ENCODE results near the gene VPS52.
"Not testable (repeated sequence)": the region's sequence is repeated elsewhere in the genome, so short reads cannot be mapped to it uniquely, and the experiment has no call there.

Gene VPS52

DNA sequence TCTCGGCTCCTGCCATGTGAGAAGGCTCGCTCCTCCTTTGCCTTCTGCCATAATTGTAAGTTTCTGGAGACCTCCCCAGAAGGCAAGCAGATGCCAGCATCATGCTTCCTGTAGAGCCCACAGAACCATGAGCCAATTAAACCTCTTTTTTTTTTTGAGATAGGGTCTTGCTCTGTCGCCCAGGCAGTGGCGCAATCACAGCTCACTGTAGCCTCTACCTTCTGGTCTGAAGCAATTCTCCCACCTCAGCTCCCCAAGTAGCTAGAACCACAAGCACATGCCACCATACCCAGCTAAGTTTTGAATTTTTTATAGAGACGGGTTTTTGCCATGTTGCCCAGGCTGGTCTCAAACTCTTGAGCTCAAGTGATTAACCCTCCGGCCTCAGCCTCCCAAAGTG, 34.8 kb downstream of the VPS52 start:
- H3K14ac ChIP-seq (ENCODE audit: low read length) = no peak overlapping the region
- H3K4me1 ChIP-seq (ENCODE audit: control insufficient read depth in 1 of 2, insufficient read depth in 2 of 2, low read length in 2 of 2) = peaks cover 4 to 5% of the 10 kb centered on the region in 2 experiments
- H3K4me2 ChIP-seq (ENCODE audit: low read length) = no peak overlapping the region
- no peak overlapping the region for H3K27ac ChIP-seq (ENCODE audit: low read depth, low read length)
- H3K79me1 ChIP-seq (ENCODE audit: low read length) = no peaks in the 10 kb centered on the region
- no peak overlapping the region for H2BK5ac ChIP-seq (ENCODE audit: low read depth, low read length, poor library complexity)
- no peak overlapping the region for H2BK12ac ChIP-seq (ENCODE audit: low read length)
- no peak overlapping the region for H2AFZ ChIP-seq (ENCODE audit: insufficient read depth, low read length, poor library complexity)
- H4K8ac ChIP-seq (ENCODE audit: low read depth, low read length) = no peak overlapping the region
- H3K9ac ChIP-seq (ENCODE audit: low read length) = no peak overlapping the region
- no peak for DNase-seq
- H3K23ac ChIP-seq (ENCODE audit: low read length) = no peak overlapping the region
- no CpG with 5 or more reads among the region's 6 CpGs for WGBS (ENCODE audit: extremely low coverage, insufficient coverage, insufficient read length)
- H3K18ac ChIP-seq (ENCODE audit: low read length) = no peak overlapping the region
- no peaks in the 10 kb centered on the region for H3K79me2 ChIP-seq (ENCODE audit: control insufficient read depth, insufficient read depth, low read length, poor library complexity)
- H2BK120ac ChIP-seq (ENCODE audit: insufficient read depth, low read length, poor library complexity) = no peak overlapping the region
- no peaks in the 10 kb centered on the region for H3K27me3 ChIP-seq (ENCODE audit: insufficient read depth, low read length)
- H3K9me3 ChIP-seq (ENCODE audit: insufficient read depth, low read depth, low read length) = no peaks in the 10 kb centered on the region
- H2AK5ac ChIP-seq (ENCODE audit: low read length) = no peak overlapping the region
- H3K36me3 ChIP-seq (ENCODE audit: control insufficient read depth in 1 of 2, insufficient read depth in 2 of 2, low read length in 2 of 2) = no peaks in the 10 kb centered on the region
- no peak overlapping the region for H4K91ac ChIP-seq (ENCODE audit: low read depth, low read length)
- H4K12ac ChIP-seq (ENCODE audit: low read depth, low read length) = no peak overlapping the region
- H3K4me3 ChIP-seq (ENCODE audit: low read depth, low read length) = no peak overlapping the region
- no peak overlapping the region for H3K4ac ChIP-seq (ENCODE audit: low read depth, low read length)

DNA sequence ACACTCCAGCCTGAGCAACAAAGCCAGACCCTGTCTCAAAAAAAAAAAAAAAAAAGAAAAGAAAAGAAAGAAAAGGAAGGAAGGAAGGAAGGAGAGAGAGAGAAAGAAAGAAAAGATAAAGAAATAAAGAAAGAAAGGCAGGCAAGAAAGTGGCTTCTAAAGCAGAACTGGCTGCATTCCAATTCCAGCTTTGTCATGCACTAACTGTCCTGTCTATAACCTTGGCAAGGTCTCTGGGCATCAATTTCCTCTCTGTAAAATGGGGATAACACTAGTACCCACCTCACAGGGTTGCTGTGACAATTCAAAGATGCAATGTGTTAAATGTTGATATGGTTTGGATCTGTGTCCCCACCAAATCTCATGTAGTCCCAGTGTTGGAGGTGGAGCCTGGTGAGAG, 35.3 kb downstream of the VPS52 start:
- Histone ChIP-seq H3K79me1 (ENCODE audit: low read length) (no peaks in the 10 kb centered on the region), H3K4ac (ENCODE audit: low read depth, low read length) (no peak overlapping the region), H2AFZ (ENCODE audit: insufficient read depth, low read length, poor library complexity) (no peak overlapping the region), H2AK5ac (ENCODE audit: low read length) (no peak overlapping the region), H4K91ac (ENCODE audit: low read depth, low read length) (no peak overlapping the region), H3K4me2 (ENCODE audit: low read length) (no peak overlapping the region), H4K12ac (ENCODE audit: low read depth, low read length) (no peak overlapping the region), H3K18ac (ENCODE audit: low read length) (no peak overlapping the region), H2BK5ac (ENCODE audit: low read depth, low read length, poor library complexity) (no peak overlapping the region), H3K23ac (ENCODE audit: low read length) (no peak overlapping the region), H3K79me2 (ENCODE audit: control insufficient read depth, insufficient read depth, low read length, poor library complexity) (no peaks in the 10 kb centered on the region), H3K9ac (ENCODE audit: low read length) (no peak overlapping the region), H3K27me3 (ENCODE audit: insufficient read depth, low read length) (no peaks in the 10 kb centered on the region), H3K4me1 (ENCODE audit: control insufficient read depth in 1 of 2, insufficient read depth in 2 of 2, low read length in 2 of 2) (peaks cover 4 to 5% of the 10 kb centered on the region in 2 experiments), H4K8ac (ENCODE audit: low read depth, low read length) (no peak overlapping the region), H3K9me3 (ENCODE audit: insufficient read depth, low read depth, low read length) (no peaks in the 10 kb centered on the region), H2BK12ac (ENCODE audit: low read length) (no peak overlapping the region), H3K36me3 (ENCODE audit: control insufficient read depth in 1 of 2, insufficient read depth in 2 of 2, low read length in 2 of 2) (no peaks in the 10 kb centered on the region), H3K27ac (ENCODE audit: low read depth, low read length) (no peak overlapping the region), H3K14ac (ENCODE audit: low read length) (no peak overlapping the region), H2BK120ac (ENCODE audit: insufficient read depth, low read length, poor library complexity) (no peak overlapping the region), H3K4me3 (ENCODE audit: low read depth, low read length) (no peak overlapping the region)
- DNase-seq = no peak

DNA sequence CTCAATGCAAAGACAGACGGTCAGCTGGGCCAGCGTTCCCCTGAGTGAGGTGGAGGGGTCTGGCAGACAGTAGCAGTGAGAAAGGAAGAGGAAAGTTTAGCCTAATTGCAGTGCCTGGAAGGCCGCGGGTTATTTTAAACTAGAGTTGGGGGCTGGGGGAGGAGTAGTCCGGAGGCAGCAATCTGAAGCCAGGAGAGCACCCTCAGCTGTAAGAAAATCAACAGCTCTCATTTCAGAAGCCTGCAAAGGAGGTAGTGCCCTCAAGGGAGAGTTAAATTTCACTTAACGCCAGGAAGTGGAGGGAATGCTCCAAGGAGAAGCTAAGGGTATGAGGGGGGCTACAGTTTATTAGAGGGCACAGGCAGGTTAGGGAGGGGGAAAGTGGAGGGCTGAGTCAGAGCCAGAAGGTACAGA, 36.4 kb downstream of the VPS52 start:
- H3K79me1 ChIP-seq (ENCODE audit: low read length) = no peaks in the 10 kb centered on the region
- H3K4me1 ChIP-seq (ENCODE audit: control insufficient read depth in 1 of 2, insufficient read depth in 2 of 2, low read length in 2 of 2) = peaks cover 4 to 5% of the 10 kb centered on the region in 2 experiments
- no peak overlapping the region for H3K14ac ChIP-seq (ENCODE audit: low read length)
- H3K18ac ChIP-seq (ENCODE audit: low read length) = no peak overlapping the region
- H2BK5ac ChIP-seq (ENCODE audit: low read depth, low read length, poor library complexity) = no peak overlapping the region
- no peak overlapping the region for H3K27ac ChIP-seq (ENCODE audit: low read depth, low read length)
- H4K8ac ChIP-seq (ENCODE audit: low read depth, low read length) = no peak overlapping the region
- no peaks in the 10 kb centered on the region for H3K27me3 ChIP-seq (ENCODE audit: insufficient read depth, low read length)
- no peak overlapping the region for H3K4ac ChIP-seq (ENCODE audit: low read depth, low read length)
- H3K4me2 ChIP-seq (ENCODE audit: low read length) = no peak overlapping the region
- no peaks in the 10 kb centered on the region for H3K36me3 ChIP-seq (ENCODE audit: control insufficient read depth in 1 of 2, insufficient read depth in 2 of 2, low read length in 2 of 2)
- no peaks in the 10 kb centered on the region for H3K79me2 ChIP-seq (ENCODE audit: control insufficient read depth, insufficient read depth, low read length, poor library complexity)
- no peak overlapping the region for H3K9ac ChIP-seq (ENCODE audit: low read length)
- WGBS (ENCODE audit: extremely low coverage, insufficient coverage, insufficient read length) = no CpG with 5 or more reads among the region's 6 CpGs
- H2AFZ ChIP-seq (ENCODE audit: insufficient read depth, low read length, poor library complexity) = no peak overlapping the region
- no peak for DNase-seq
- no peak overlapping the region for H4K12ac ChIP-seq (ENCODE audit: low read depth, low read length)
- no peak overlapping the region for H2AK5ac ChIP-seq (ENCODE audit: low read length)
- no peak overlapping the region for H2BK120ac ChIP-seq (ENCODE audit: insufficient read depth, low read length, poor library complexity)
- no peak overlapping the region for H4K91ac ChIP-seq (ENCODE audit: low read depth, low read length)
- H3K9me3 ChIP-seq (ENCODE audit: insufficient read depth, low read depth, low read length) = no peaks in the 10 kb centered on the region
- no peak overlapping the region for H3K4me3 ChIP-seq (ENCODE audit: low read depth, low read length)
- H3K23ac ChIP-seq (ENCODE audit: low read length) = no peak overlapping the region
- no peak overlapping the region for H2BK12ac ChIP-seq (ENCODE audit: low read length)

DNA sequence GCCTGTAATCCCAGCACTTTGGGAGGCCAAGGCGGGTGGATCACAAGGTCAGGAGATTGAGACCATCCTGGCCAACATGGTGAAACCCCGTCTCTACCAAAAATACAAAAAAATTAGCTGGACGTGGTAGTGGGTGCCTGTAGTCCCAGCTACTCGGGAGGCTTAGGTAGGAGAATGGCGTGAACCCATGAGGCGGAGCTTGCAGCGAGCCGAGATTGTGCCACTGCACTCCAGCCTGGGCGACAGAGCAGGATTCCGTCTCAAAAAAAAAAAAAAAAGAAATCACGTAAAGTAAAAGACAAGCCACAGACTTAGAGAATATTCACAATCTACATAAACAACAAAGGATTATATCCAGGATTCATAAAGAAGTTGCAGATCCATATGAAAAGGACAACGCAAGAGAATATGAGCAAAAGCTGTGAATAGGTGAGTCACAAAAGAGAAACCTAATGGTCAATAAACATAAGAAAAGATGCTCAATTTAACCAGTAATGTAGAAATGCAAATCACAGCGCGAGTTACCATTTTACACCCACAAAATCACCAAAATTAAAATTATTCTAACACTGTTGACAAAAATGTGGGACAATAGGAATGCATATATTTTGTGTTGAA, 45.1 kb downstream of the VPS52 start:
- not testable (repeated sequence) for H3K79me1 ChIP-seq (ENCODE audit: low read length); H2BK5ac ChIP-seq (ENCODE audit: low read depth, low read length, poor library complexity); H2AFZ ChIP-seq (ENCODE audit: insufficient read depth, low read length, poor library complexity); H4K8ac ChIP-seq (ENCODE audit: low read depth, low read length); H3K4me3 ChIP-seq (ENCODE audit: low read depth, low read length); H2BK12ac ChIP-seq (ENCODE audit: low read length); H3K9me3 ChIP-seq (ENCODE audit: insufficient read depth, low read depth, low read length); H3K27ac ChIP-seq (ENCODE audit: low read depth, low read length); H2AK5ac ChIP-seq (ENCODE audit: low read length); DNase-seq; H3K14ac ChIP-seq (ENCODE audit: low read length); H3K18ac ChIP-seq (ENCODE audit: low read length); H4K91ac ChIP-seq (ENCODE audit: low read depth, low read length); H3K36me3 ChIP-seq (ENCODE audit: control insufficient read depth in 1 of 2, insufficient read depth in 2 of 2, low read length in 2 of 2); H3K27me3 ChIP-seq (ENCODE audit: insufficient read depth, low read length); H3K9ac ChIP-seq (ENCODE audit: low read length); H3K79me2 ChIP-seq (ENCODE audit: control insufficient read depth, insufficient read depth, low read length, poor library complexity); H3K4me2 ChIP-seq (ENCODE audit: low read length); H3K23ac ChIP-seq (ENCODE audit: low read length); H4K12ac ChIP-seq (ENCODE audit: low read depth, low read length); H3K4me1 ChIP-seq (ENCODE audit: control insufficient read depth in 1 of 2, insufficient read depth in 2 of 2, low read length in 2 of 2); H3K4ac ChIP-seq (ENCODE audit: low read depth, low read length); H2BK120ac ChIP-seq (ENCODE audit: insufficient read depth, low read length, poor library complexity)
- no CpG with 5 or more reads among the region's 14 CpGs for WGBS (ENCODE audit: extremely low coverage, insufficient coverage, insufficient read length)

Data from trophoblast cell (in vitro differentiated cells and primary cell).